HepG2 (cell line): ENCODE results near the gene ARIH2. TPM values are rescaled to one million over a fixed set of nuclear protein-coding genes. Genes with fewer than 3 reads are reported as not detected.

Source experiments
- AGO1 ChIP-seq: fragments of 200-400 bp; formaldehyde crosslinking; IDR thresholded peaks from 2 replicates; pipeline ENCODE4 v1.6.1; 2017; ENCODE audit warnings: mild to moderate bottlenecking, low read depth, low read length, moderate library complexity; ENCODE audit not compliant: poor library complexity, severe bottlenecking
- DNMT3B ChIP-seq: conservative IDR thresholded peaks from 2 replicates; pipeline ENCODE4 v1.6.1; 2016; ENCODE audit warnings: missing biosample characterization, control low read depth
- E2F5 ChIP-seq: sonication (generic); formaldehyde crosslinking; conservative IDR thresholded peaks from 2 replicates; pipeline ENCODE4 v1.4.0; 2020; ENCODE audit warnings: missing genetic modification reagents
- IKZF4 ChIP-seq: sonication (generic); formaldehyde crosslinking; IDR thresholded peaks from 2 replicates; pipeline ENCODE4 v1.5.1; 2020; ENCODE audit warnings: borderline replicate concordance, mild to moderate bottlenecking, low read depth, missing genetic modification reagents; ENCODE audit errors: not compliant biosample characterization
- KLF16 ChIP-seq, 2 experiments: sonication (generic) in 1 of 2; formaldehyde crosslinking in 1 of 2; IDR thresholded peaks; 2 replicates each; pipeline versions ENCODE4 v1.6.1 to v1.8.0; 2016 to 2023; ENCODE audit warnings: missing genetic modification reagents in 2 of 2, missing compliant biosample characterization in 1 of 2
- NR2C2 ChIP-seq: sonication (generic); formaldehyde crosslinking; IDR thresholded peaks from 2 replicates; pipeline ENCODE4 v1.4.0; 2020; ENCODE audit warnings: missing genetic modification reagents, mild to moderate bottlenecking, moderate library complexity, borderline replicate concordance
- PAXIP1 ChIP-seq: sonication (generic); formaldehyde crosslinking; conservative IDR thresholded peaks from 2 replicates; pipeline ENCODE4 v1.4.0; 2020; ENCODE audit warnings: mild to moderate bottlenecking, missing genetic modification reagents, moderate library complexity
- PHF21A ChIP-seq: sonication (generic); formaldehyde crosslinking; IDR thresholded peaks from 2 replicates; pipeline ENCODE4 v1.5.0; 2020; ENCODE audit warnings: mild to moderate bottlenecking, missing genetic modification reagents
- RARA ChIP-seq: IDR thresholded peaks from 2 replicates; pipeline ENCODE4 v1.6.1; 2016; ENCODE audit warnings: missing genetic modification reagents, missing compliant biosample characterization
- RBM22 ChIP-seq: fragments of 200-400 bp; formaldehyde crosslinking; optimal IDR thresholded peaks from 2 replicates; pipeline ENCODE3; 2017; ENCODE audit warnings: mild to moderate bottlenecking, low read length, moderate library complexity
- REPIN1 ChIP-seq: sonication (generic); formaldehyde crosslinking; IDR thresholded peaks from 2 replicates; pipeline ENCODE4 v1.8.0; 2022; ENCODE audit warnings: missing genetic modification reagents, low read depth, mild to moderate bottlenecking, borderline replicate concordance
- SMAD9 ChIP-seq: sonication (generic); formaldehyde crosslinking; IDR thresholded peaks from 2 replicates; pipeline ENCODE4 v1.5.1; 2020; ENCODE audit warnings: mild to moderate bottlenecking, missing genetic modification reagents
- THRA ChIP-seq: sonication (generic); formaldehyde crosslinking; IDR thresholded peaks from 2 replicates; pipeline ENCODE4 v1.4.0; 2020; ENCODE audit warnings: missing genetic modification reagents, borderline replicate concordance
- ZBTB43 ChIP-seq: sonication (generic); formaldehyde crosslinking; conservative IDR thresholded peaks from 2 replicates; pipeline ENCODE4 v1.4.0; 2020; ENCODE audit warnings: missing genetic modification reagents
- ZNF292 ChIP-seq: sonication (generic); formaldehyde crosslinking; IDR thresholded peaks from 2 replicates; pipeline ENCODE4 v1.8.1; 2022; ENCODE audit warnings: mild to moderate bottlenecking, low read depth, missing genetic modification reagents, borderline replicate concordance
- ZNF335 ChIP-seq: sonication (generic); formaldehyde crosslinking; IDR thresholded peaks from 2 replicates; pipeline ENCODE4 v1.4.0; 2020; ENCODE audit warnings: missing genetic modification reagents
- ZNF337 ChIP-seq: sonication (generic); formaldehyde crosslinking; IDR thresholded peaks from 2 replicates; pipeline ENCODE4 v1.5.1; 2020; ENCODE audit warnings: missing genetic modification reagents, low read depth, mild to moderate bottlenecking, borderline replicate concordance
- ZNF543 ChIP-seq: sonication (generic); formaldehyde crosslinking; IDR thresholded peaks from 2 replicates; pipeline ENCODE4 v1.4.0; 2020; ENCODE audit warnings: mild to moderate bottlenecking, missing genetic modification reagents
- ZNF556 ChIP-seq: sonication (generic); formaldehyde crosslinking; IDR thresholded peaks from 2 replicates; pipeline ENCODE4 v1.4.0; 2020; ENCODE audit warnings: mild to moderate bottlenecking, missing genetic modification reagents, borderline replicate concordance
- ZSCAN20 ChIP-seq: sonication (generic); formaldehyde crosslinking; IDR thresholded peaks from 2 replicates; pipeline ENCODE4 v1.4.0; 2020; ENCODE audit warnings: missing genetic modification reagents, mild to moderate bottlenecking, borderline replicate concordance
- ZSCAN21 ChIP-seq: sonication (generic); formaldehyde crosslinking; IDR thresholded peaks from 2 replicates; pipeline ENCODE4 v1.8.0; 2022; ENCODE audit warnings: mild to moderate bottlenecking, missing genetic modification reagents, moderate library complexity, borderline replicate concordance
- polyA plus RNA-seq, 8 experiments: library from polyadenylated mRNA; depleted of rRNA in 3 of 8; stranded (reverse) in 7 of 8; unstranded in 1 of 8; fragments of >200 nt; fragmentation: Illumina TruSeq in 4 of 8; extraction: Trizol in 4 of 8; gene quantifications; 2 replicates each; pipeline versions ENCODE4 v1.2.1 to v1.2.3, GENCODE V29; 2011 to 2016; ENCODE audit warnings: low read depth in 4 of 8, missing spikeins in 1 of 8, mixed read lengths in 1 of 8; ENCODE audit not compliant: insufficient read depth in 1 of 8
- total RNA-seq, 5 experiments: library from RNA; depleted of rRNA; stranded (reverse); fragments of >200 nt; fragmentation: Illumina TruSeq; extraction: Trizol; gene quantifications; 2 replicates each; pipeline ENCODE4 v1.2.3, GENCODE V29; 2016; ENCODE audit warnings: low read depth in 1 of 5

The ARIH2 gene
- total and polyA plus RNA-seq, 2 of the 13 experiments (the other 11 are each of a cell fraction or from before 2014, with no cell fraction given) = 64.8 to 83.3 TPM

DNA sequence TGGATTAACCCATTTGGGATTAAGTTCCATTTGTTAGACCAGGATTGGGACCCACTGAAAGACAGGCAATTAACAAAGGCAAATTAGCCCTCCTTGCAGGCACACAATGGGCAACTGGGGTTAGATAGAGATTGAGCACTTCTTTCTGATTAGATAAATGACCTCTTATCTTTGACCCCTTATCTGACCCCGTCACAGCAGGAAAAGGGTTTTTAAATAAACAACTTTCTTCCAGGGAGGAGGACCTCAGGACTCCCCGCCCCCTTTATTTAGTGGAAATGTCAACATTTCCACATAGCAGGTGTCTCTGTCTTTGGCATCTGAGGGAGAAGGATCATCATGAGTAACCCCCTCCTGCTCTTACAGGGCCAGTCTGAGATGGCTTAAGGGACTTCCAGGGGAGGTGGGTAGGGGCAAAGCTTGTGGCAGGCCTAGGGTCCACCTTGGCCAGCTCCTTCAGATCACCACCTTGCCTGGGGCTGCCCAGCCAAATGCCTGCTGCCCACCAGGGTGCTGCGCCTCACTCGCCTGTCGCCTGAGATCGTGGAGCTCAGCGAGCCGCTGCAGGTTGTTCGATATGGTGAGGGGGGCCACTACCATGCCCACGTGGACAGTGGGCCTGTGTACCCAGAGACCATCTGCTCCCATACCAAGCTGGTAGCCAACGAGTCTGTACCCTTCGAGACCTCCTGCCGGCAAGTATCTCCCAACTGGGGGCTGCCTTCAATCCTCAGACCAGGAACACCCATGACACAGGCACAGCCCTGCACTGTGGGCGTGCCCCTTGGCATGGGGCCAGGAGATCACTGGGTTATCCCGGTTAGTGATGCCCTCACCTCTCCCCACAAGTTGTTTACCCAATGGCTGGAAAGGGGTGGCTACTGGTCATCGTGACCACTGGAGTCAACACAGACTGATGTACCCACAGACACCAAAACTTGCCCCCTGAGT lies 86.0 kb downstream of the ARIH2 start (continued):
- peak; percentile 32; the same call in 1 of the 2 replicates for TF ChIP-seq RARA
- no peak for TF ChIP-seq ZBTB43
- TF ChIP-seq ZNF556 (CRISPR knock-in tag) = no peak
- TF ChIP-seq PHF21A (CRISPR knock-in tag) = no peak
- 0 out of 4 replicates have a peak, but pooled peaks of 1 of the 2 experiments have one; percentile 16 for TF ChIP-seq KLF16 (CRISPR knock-in tag; IDR thresholded peaks at IDR 0.05)
- TF ChIP-seq ZNF543 = no peak
- TF ChIP-seq AGO1 = no peak
- TF ChIP-seq PAXIP1 (CRISPR knock-in tag) = peak; percentile 24; the same call in 1 of the 2 replicates
- TF ChIP-seq E2F5 (CRISPR knock-in tag) = no peak
- TF ChIP-seq ZSCAN21 = no peak
- TF ChIP-seq NR2C2 (CRISPR knock-in tag) = peak; percentile 41; the same call in 1 of the 2 replicates
- no peak for TF ChIP-seq ZSCAN20
- no peak for TF ChIP-seq ZNF335 (CRISPR knock-in tag)
- TF ChIP-seq RBM22 = no peak
- no peak for TF ChIP-seq REPIN1 (CRISPR knock-in tag)
- TF ChIP-seq ZNF337 = no peak
- TF ChIP-seq SMAD9 = no peak
- TF ChIP-seq THRA (CRISPR knock-in tag) = no peak
- 0 out of 2 replicates have a peak, but pooled peaks have one; percentile 1 for TF ChIP-seq ZNF292 (CRISPR knock-in tag)
- TF ChIP-seq IKZF4 (CRISPR knock-in tag) = no peak
- TF ChIP-seq DNMT3B (CRISPR knock-in tag) = no peak
